IgD-negative memory B cell (primary cell): Measurements from ENCODE around the gene PAQR9. TPM values are rescaled to one million over a fixed set of nuclear protein-coding genes. Genes with fewer than 3 reads are reported as not detected.

ENCODE experiments used
- H3K27ac Mint-ChIP-seq, 3 donors: one replicate each; pipeline ENCODE4 v1.8.0; 2020 to 2022; ENCODE audit warnings: mild to moderate bottlenecking in 3 of 3, mixed read lengths in 3 of 3, moderate library complexity in 1 of 3
- H3K27me3 Mint-ChIP-seq: one replicate; pipeline ENCODE4 v1.8.0; 2021; ENCODE audit warnings: mixed read lengths
- H3K36me3 Mint-ChIP-seq: one replicate; pipeline ENCODE4 v1.8.0; 2020; ENCODE audit warnings: mild to moderate bottlenecking, mixed read lengths
- H3K4me1 Mint-ChIP-seq, 3 donors: one replicate each; pipeline ENCODE4 v1.8.0; 2020 to 2022; ENCODE audit warnings: mixed read lengths in 3 of 3, mild to moderate bottlenecking in 1 of 3
- H3K4me3 Mint-ChIP-seq, 4 donors: one replicate each; pipeline ENCODE4 v1.8.0; 2020 to 2022; ENCODE audit warnings: mild to moderate bottlenecking in 4 of 4, mixed read lengths in 4 of 4, moderate library complexity in 3 of 4
- H3K9me3 Mint-ChIP-seq, 3 donors: one replicate each; pipeline ENCODE4 v1.8.0; 2020 to 2021; ENCODE audit warnings: mixed read lengths in 3 of 3, mild to moderate bottlenecking in 1 of 3
- polyA plus RNA-seq: library from polyadenylated mRNA; unstranded; fragments of 300-500 nt; fragmentation: Illumina TruSeq; gene quantifications from one replicate; pipeline ENCODE4 v1.2.3, GENCODE V29; 2021

Gene PAQR9
- polyA plus RNA-seq, 1 donor from 2014 or later, result not detected

GRCh38 chr3:142947799-142948575 is 15.5 kb downstream of the PAQR9 start:
- peak overlapping the region in 1 of 3 donors; percentile 23 for H3K27ac Mint-ChIP-seq
- H3K27me3 Mint-ChIP-seq, result peaks cover 28% of the 10 kb centered on the region
- H3K4me3 Mint-ChIP-seq, result no peak overlapping the region
- peaks cover 0 to 3% (median 0%) of the 10 kb centered on the region in 3 donors for H3K9me3 Mint-ChIP-seq
- H3K4me1 Mint-ChIP-seq, result peaks cover 10 to 13% (median 11%) of the 10 kb centered on the region in 3 donors
- no peaks in the 10 kb centered on the region for H3K36me3 Mint-ChIP-seq

GRCh38 chr3:142947352-142947751 is 16.1 kb downstream of the PAQR9 start:
- Mint-ChIP-seq H3K27me3 (peaks cover 26% of the 10 kb centered on the region), H3K36me3 (no peaks in the 10 kb centered on the region), H3K4me1 (peaks cover 10 to 13% (median 11%) of the 10 kb centered on the region in 3 donors), H3K9me3 (peaks cover 0 to 3% (median 0%) of the 10 kb centered on the region in 3 donors), H3K4me3 (peak overlapping the region in 1 of 4 donors; percentile 35), H3K27ac (no peak overlapping the region)

- Mint-ChIP-seq H3K27ac (no peak overlapping the region), H3K4me1 (peaks cover 10 to 13% (median 10%) of the 10 kb centered on the region in 3 donors), H3K9me3 (peaks cover 0 to 3% (median 0%) of the 10 kb centered on the region in 3 donors), H3K27me3 (peaks cover 26% of the 10 kb centered on the region), H3K36me3 (no peaks in the 10 kb centered on the region), H3K4me3 (peak overlapping the region in 1 of 4 donors; percentile 35)
Measured at GRCh38 chr3:142946861-142947260, 16.6 kb downstream of the PAQR9 start.

GRCh38 chr3:142945023-142945422 is 18.5 kb downstream of the PAQR9 start:
- H3K4me3 Mint-ChIP-seq, result peak overlapping the region in 1 of 4 donors; percentile 63
- H3K27ac Mint-ChIP-seq, result no peak overlapping the region
- H3K4me1 Mint-ChIP-seq, result peaks cover 10 to 13% (median 10%) of the 10 kb centered on the region in 3 donors
- peaks cover 0 to 3% (median 0%) of the 10 kb centered on the region in 3 donors for H3K9me3 Mint-ChIP-seq
- no peaks in the 10 kb centered on the region for H3K36me3 Mint-ChIP-seq
- peaks cover 22% of the 10 kb centered on the region for H3K27me3 Mint-ChIP-seq

- peaks cover 10 to 13% (median 10%) of the 10 kb centered on the region in 3 donors for H3K4me1 Mint-ChIP-seq
- peaks cover 0 to 3% (median 0%) of the 10 kb centered on the region in 3 donors for H3K9me3 Mint-ChIP-seq
- peaks cover 22% of the 10 kb centered on the region for H3K27me3 Mint-ChIP-seq
- H3K36me3 Mint-ChIP-seq, result no peaks in the 10 kb centered on the region
- H3K4me3 Mint-ChIP-seq, result peak overlapping the region; percentile 27 to 76 (median 62)
- H3K27ac Mint-ChIP-seq, result no peak overlapping the region
Measured at GRCh38 chr3:142944342-142944741, 19.1 kb downstream of the PAQR9 start.

- Mint-ChIP-seq H3K4me1 (peaks cover 10 to 13% (median 10%) of the 10 kb centered on the region in 3 donors), H3K9me3 (peaks cover 0 to 3% (median 0%) of the 10 kb centered on the region in 3 donors), H3K4me3 (peak overlapping the region; percentile 27 to 76 (median 62)), H3K36me3 (no peaks in the 10 kb centered on the region), H3K27ac (no peak overlapping the region), H3K27me3 (peaks cover 19% of the 10 kb centered on the region)
Measured at GRCh38 chr3:142943870-142944269, 19.6 kb downstream of the PAQR9 start.

GRCh38 chr3:142943349-142943748 is 20.1 kb downstream of the PAQR9 start:
- Mint-ChIP-seq H3K4me1 (peaks cover 10 to 13% (median 10%) of the 10 kb centered on the region in 3 donors), H3K27ac (no peak overlapping the region), H3K4me3 (no peak overlapping the region)

GRCh38 chr3:142941373-142942123 is 21.9 kb downstream of the PAQR9 start:
- peaks cover 8 to 10% (median 10%) of the 10 kb centered on the region in 3 donors for H3K4me1 Mint-ChIP-seq
- no peak overlapping the region for H3K27ac Mint-ChIP-seq
- H3K4me3 Mint-ChIP-seq, result no peak overlapping the region
- no peaks in the 10 kb centered on the region for H3K36me3 Mint-ChIP-seq
- no peaks in the 10 kb centered on the region for H3K9me3 Mint-ChIP-seq
- H3K27me3 Mint-ChIP-seq, result peaks cover 7% of the 10 kb centered on the region

More at GRCh38 chr3:142943349-142943748, 20.1 kb downstream of the PAQR9 start:
- peaks cover 16% of the 10 kb centered on the region for H3K27me3 Mint-ChIP-seq
- no peaks in the 10 kb centered on the region for H3K36me3 Mint-ChIP-seq
- peaks cover 0 to 3% (median 0%) of the 10 kb centered on the region in 3 donors for H3K9me3 Mint-ChIP-seq

GRCh38 chr3:142940472-142940871 is 23.0 kb downstream of the PAQR9 start:
- H3K4me3 Mint-ChIP-seq, result no peak overlapping the region
- H3K9me3 Mint-ChIP-seq, result no peaks in the 10 kb centered on the region
- H3K27me3 Mint-ChIP-seq, result peaks cover 8% of the 10 kb centered on the region
- H3K4me1 Mint-ChIP-seq, result peaks cover 7 to 10% (median 10%) of the 10 kb centered on the region in 3 donors
- H3K27ac Mint-ChIP-seq, result no peak overlapping the region
- no peaks in the 10 kb centered on the region for H3K36me3 Mint-ChIP-seq

- Mint-ChIP-seq H3K27me3 (peaks cover 8% of the 10 kb centered on the region), H3K27ac (no peak overlapping the region), H3K9me3 (no peaks in the 10 kb centered on the region), H3K4me3 (no peak overlapping the region), H3K36me3 (no peaks in the 10 kb centered on the region), H3K4me1 (peaks cover 7 to 10% (median 10%) of the 10 kb centered on the region in 3 donors)
Measured at GRCh38 chr3:142940000-142940399, 23.5 kb downstream of the PAQR9 start.

- H3K9me3 Mint-ChIP-seq, result no peaks in the 10 kb centered on the region
- no peak overlapping the region for H3K4me3 Mint-ChIP-seq
- H3K27ac Mint-ChIP-seq, result no peak overlapping the region
- H3K27me3 Mint-ChIP-seq, result peaks cover 5% of the 10 kb centered on the region
- no peaks in the 10 kb centered on the region for H3K4me1 Mint-ChIP-seq
- no peaks in the 10 kb centered on the region for H3K36me3 Mint-ChIP-seq
Measured at GRCh38 chr3:142935963-142936362, 27.5 kb downstream of the PAQR9 start.

GRCh38 chr3:142934887-142935269 is 28.6 kb downstream of the PAQR9 start:
- Mint-ChIP-seq H3K27ac (no peak overlapping the region), H3K9me3 (no peaks in the 10 kb centered on the region), H3K36me3 (no peaks in the 10 kb centered on the region), H3K4me1 (no peaks in the 10 kb centered on the region), H3K4me3 (no peak overlapping the region), H3K27me3 (peaks cover 5% of the 10 kb centered on the region)

GRCh38 chr3:142934128-142934886 is 29.2 kb downstream of the PAQR9 start:
- Mint-ChIP-seq H3K4me3 (no peak overlapping the region), H3K27me3 (peaks cover 5% of the 10 kb centered on the region), H3K27ac (no peak overlapping the region), H3K9me3 (no peaks in the 10 kb centered on the region), H3K36me3 (no peaks in the 10 kb centered on the region), H3K4me1 (no peaks in the 10 kb centered on the region)

GRCh38 chr3:142931222-142931621 is 32.3 kb downstream of the PAQR9 start:
- H3K27ac Mint-ChIP-seq, result no peak overlapping the region
- peaks cover 7% of the 10 kb centered on the region for H3K27me3 Mint-ChIP-seq
- H3K36me3 Mint-ChIP-seq, result no peaks in the 10 kb centered on the region
- no peak overlapping the region for H3K4me3 Mint-ChIP-seq
- no peaks in the 10 kb centered on the region for H3K9me3 Mint-ChIP-seq
- H3K4me1 Mint-ChIP-seq, result no peaks in the 10 kb centered on the region

GRCh38 chr3:142930463-142930862 is 33.0 kb downstream of the PAQR9 start:
- peaks cover 8% of the 10 kb centered on the region for H3K27me3 Mint-ChIP-seq
- no peak overlapping the region for H3K4me3 Mint-ChIP-seq
- no peaks in the 10 kb centered on the region for H3K9me3 Mint-ChIP-seq
- H3K4me1 Mint-ChIP-seq, result no peaks in the 10 kb centered on the region
- no peak overlapping the region for H3K27ac Mint-ChIP-seq
- no peaks in the 10 kb centered on the region for H3K36me3 Mint-ChIP-seq
